Activated gamma-delta T cell treated with anti-CD3 and anti-CD28 coated beads, Interleukin-2, amount 50 U/mL, for 16 hours (primary cell): ENCODE measurements around the gene RAI14.
"Not testable (repeated sequence)": the region's sequence is repeated elsewhere in the genome, so short reads cannot be mapped to it uniquely, and the experiment has no call there.

Source experiments
- DNase-seq: peaks from one replicate; pipeline ENCODE4 v3.0.0-alpha.2; 2020; ENCODE audit warnings: low read depth

RAI14 gene

DNA sequence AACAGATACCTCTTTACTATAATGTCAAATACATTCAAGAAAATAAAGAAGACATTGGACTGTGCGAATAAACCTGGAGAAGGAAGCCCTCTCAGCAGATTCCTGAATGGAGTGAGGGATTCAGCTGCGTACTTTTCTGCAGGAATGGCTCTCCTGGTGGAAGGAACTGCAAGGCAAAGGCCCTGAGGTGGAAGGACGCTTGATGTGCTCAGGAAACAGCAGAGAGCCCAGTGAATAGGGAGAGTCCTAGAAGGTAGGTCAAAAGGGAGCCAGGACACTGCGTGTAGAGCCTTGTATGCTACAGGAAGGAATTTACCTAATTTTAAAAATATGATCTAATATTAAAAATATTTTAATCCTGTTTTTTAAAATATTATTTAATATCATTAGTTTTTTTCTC, 114.4 kb downstream of the RAI14 start:
- no peak for DNase-seq

DNA sequence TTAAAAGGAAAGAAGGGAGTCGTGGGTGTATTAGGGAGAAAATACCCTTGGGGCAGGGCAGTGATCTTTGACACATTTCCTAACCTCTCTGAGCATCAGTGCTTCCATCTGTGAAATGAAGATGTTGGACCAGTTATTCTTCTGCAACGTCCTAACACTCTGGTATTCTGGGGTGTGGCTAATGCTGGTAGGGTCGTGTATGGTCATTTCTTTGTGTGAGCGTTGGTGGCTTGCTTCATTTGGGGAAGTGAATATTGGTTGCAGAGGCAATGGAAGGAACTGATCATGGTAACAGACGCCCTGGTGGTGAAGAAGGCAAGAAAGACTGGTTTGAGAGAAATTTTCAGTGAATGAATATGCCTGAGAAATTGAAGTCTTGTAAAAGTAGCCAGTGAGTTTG, 114.9 kb downstream of the RAI14 start:
- DNase-seq, result no peak

DNA sequence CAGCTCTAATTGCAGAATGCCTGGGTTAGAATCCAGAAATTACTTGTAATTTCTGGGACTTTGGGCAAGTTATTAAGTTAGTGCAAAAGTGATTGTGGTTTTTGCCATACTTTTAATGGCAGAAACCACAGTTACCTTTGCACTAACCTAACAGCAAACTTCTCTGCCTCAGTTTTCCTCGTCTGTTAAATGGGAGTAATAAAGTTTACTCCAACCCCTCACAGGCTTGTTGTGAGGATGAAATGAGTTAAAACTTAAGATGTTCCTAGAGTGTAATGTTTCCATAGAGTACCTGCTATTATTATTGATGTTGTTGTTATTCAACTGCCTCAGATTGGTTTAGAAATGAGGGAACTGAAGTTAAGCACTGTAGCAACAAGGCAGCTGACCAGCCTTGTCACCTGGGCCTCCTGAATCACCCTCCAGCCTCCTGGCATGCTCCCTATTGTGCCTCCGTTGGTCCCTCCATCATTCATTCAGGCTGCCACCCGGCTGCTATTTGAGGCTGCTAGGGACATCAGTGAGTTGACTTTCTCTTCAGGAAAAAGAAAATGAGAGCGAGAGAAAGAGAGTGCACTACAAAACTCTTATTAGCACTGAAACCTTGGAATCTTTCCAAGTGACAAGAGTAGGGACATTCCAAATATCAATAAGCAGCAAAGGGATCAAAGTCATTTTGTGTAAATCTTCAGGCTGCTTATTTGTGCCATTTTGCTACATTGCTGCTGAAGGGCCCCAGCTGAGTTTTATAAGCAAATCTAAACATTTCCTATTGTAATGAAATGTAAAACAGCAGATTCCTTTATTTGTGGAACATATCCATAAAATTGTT, 116.4 kb downstream of the RAI14 start:
- no peak for DNase-seq

DNA sequence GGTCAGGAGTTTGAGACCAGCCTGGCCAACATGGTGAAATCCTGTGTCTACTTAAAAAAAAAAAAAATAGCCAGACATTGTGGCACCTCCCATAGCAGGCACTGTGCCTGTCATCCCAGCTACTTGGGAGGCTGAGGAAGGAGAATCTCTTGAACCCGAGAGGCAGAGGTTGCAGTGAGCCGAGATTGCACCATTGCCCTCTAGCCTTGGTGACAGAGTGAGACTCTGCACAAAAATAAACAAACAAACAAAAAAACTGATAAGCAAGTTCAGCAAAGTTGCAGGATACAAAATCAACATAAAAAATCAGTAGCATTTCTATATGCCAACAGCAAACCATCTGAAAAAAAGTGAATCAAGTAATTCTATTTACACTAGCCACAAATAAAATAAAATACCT, 118.0 kb downstream of the RAI14 start:
- no peak for DNase-seq

DNA sequence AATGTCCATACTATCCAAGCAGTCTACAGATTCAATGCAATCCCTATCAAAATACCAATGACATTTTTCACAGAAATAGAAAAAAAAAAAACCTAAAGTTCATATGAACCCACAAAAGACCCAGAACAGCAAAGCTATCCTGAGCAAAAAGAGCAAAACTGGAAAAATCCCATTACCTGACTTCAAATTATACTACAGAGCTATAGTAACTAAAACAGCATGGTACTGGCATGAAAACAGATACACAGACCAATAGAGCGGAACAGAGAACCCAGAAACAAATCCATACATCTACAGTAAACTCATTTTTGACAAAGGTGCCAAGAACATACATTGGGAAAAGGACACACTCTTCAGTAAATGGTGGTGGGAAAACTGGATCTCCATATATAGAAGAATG, 118.5 kb downstream of the RAI14 start:
- DNase-seq, result not testable (repeated sequence)

DNA sequence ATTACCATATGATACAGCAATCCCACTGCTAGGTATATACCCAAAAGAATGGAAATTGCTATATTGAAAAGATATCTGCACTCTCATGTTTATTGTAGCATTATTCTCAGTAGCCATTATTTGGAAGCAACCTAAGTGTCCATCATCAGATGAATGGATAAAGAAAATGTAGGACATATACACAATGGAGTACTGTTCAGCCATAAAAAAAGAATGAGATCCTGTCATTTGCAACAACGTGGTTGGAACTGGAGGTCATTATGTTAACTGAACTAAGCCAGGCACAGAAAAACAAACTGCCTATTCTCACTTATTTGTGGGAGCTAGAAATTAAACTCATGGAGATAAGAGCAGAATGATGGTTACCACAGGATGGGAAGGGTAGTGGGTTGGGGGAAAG, 119.8 kb downstream of the RAI14 start:
- DNase-seq, result no peak

DNA sequence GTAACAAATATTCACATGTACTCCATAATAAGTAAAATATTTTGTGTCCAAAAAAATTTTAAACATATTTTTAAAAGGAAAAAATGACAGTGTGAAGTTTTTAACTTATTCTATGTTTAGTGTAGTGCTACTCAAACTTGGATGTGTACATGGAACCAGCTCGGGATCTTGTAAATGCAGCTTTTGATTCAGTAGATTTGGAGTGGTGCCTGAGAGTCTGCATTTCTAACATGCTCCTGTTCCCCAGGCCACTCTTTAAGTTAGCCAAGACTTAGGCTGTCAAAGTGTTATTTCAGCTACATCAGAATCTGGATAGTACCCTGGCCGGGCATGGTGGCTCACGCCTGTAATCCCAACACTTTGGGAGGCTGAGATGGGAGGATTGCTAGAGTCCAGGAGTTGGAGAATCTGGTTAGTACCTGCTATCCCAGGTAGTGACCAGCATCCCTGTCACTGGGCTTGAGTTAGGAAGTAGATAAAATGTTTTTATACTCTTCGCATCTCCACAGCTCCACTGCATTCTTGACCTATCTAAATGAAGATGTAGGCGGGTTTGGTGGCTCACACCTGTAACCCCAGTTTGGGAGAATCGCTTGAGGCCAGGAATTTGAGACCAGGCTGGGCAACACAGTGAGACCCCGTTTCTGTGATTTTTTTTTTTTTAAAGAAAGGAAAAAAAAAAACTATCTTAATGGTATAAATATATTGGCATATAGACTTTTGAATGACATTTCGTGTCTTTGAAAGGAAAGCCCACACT, 122.1 kb downstream of the RAI14 start:
- DNase-seq, result no peak

DNA sequence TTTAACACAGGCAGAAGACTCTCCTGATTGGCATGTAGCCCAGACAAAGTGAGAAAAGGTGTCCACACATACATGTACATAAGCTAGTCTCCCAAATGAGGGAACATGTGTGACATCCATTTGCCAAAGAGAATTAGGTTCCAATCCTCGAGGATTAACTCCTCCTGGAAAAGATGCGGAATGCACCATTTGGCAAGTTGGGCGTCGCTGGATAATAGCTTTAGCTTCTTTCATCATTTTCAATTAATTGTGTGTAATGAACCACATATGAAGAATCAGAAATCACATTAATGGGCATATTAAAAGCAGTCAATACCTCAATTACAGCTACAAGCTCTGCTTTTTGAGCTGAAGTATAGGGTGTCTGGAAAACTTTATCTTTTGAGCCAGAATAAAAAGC, 127.8 kb downstream of the RAI14 start:
- DNase-seq, result not testable (repeated sequence)

DNA sequence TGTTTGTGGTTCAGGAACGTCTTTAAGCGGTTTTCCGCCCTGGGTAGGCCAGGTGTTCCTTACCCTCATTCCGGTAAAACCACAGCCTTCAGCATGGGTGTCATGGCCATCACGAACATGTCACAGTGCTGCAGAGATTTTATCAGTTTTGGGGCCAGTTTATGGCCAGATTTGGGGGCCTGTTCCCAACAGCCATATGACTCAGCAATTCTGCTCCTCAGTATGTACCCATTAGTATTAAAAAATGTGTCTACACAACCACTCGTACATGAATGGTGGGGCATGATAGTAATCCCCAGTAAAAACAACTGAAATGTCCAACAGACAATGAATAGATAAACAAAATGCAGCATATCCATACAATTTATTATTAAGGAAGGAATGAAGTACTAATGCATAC, 130.9 kb downstream of the RAI14 start:
- no peak for DNase-seq

DNA sequence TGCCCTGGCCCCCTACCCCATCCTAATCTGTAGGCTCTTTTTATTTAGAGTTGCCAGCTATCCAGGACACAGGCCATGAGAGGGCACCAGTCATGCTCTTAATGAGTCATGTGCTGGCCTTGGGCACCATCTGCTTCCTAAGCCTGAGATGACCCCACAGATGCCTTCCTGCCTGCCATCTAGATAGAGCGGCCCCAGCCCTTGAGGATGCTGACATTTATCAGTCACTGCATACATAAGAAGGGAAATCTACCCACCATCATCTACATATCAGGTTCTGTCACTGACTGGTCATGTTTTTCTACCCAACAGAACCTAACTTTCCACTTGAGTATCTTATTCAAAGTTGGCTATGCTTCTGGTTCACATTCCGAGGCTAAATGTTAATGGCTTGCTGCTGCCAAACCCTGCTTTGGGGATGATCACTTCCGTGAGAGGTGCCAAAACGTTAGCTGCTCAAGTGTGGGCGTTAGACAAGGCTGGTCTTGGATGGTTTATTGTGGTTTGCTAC, 132.9 kb downstream of the RAI14 start:
- no peak for DNase-seq

DNA sequence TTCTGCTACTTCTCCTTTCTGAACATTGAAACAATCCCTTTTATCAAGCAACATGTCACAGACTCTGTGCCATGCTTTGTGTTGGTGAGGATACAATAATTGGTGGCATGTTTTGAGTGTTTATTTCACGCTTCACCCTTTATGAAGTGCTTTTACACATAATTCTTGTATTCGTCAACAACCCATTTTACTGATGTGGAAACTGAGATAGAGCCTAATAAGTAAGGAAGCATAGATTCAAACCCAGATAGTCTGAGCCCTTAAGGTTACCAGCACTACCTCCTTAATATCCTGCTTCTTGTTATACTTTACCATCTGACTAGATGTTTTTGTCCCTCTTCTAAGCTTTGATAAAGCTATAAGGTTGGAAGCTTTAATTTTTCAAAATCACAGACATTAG, 133.5 kb downstream of the RAI14 start:
- no peak for DNase-seq

DNA sequence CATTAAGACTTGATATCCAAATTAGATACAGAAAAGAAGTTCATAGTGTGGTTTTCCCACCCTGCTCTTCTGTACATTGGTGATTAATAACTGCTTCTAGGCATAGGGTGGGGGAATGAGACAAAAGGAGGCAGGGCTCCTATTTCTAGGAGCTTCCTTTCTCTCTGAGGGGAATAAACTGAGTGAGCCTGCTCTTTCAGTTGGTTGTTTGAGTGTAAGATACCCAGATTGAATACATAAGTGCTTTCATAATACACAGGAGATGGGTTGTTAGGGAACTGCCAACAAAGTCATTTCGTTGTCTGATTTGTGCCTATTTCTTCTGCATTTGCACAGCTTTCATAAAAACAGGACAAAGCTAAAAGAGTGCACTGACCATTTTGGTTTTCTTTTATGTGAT, 133.9 kb downstream of the RAI14 start:
- DNase-seq, result no peak

DNA sequence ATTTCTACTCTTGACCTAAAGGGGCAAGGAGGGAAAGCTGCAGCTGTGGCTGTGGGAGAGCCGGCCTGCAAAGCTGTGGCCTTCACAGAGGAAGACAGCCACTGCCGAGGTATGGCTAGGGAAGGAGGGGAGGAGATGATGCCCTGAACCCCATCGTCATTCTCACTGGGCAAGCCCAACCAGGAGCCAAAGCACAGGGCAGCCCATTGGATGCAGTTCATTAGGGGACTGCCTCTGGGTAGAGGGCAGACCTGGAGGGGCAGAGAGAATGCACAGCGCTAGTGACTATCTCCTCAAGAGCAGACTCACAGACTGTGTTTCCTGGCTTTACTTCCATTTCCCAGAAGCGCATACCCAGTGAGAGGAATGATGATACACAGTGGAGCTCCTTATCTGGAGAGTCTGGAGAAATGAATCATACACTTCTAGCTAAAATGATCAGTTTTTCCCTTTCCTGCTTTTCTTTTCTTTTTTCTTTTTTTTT, 135.7 kb downstream of the RAI14 start:
- no peak for DNase-seq

DNA sequence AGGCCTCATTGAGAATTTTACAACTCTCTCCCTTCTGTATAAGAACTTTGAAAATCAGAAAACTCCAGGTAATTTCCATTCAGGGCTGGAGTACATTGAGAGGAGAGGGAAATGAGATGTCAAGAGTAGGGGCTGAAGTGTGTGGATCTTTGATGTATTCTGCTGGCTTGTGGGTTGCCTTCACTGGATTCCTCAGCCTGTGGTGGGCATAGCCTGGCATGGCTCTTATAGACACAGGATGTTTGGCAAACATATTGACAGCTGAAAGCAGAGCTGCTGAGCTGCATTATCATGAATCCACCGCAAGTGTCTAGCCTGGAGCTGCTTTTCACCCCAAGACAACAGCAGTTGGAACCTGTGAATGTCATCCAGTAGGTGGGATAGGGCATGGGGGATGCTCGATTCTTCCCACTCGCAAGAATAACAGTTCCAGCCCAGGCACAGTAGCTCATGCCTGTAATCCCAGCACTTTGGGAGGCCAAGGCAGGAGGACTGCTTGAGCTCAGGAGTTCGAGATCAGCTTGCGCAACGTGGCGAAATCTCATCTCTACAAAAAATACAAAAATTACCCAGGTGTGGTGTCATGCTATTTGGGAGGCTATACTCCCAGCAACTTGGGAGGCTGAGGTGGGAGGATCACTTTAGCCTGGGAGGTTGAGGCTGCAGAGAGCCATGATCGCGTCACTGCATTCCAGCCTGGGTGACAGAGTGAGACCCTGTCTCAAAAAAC, 146.9 kb downstream of the RAI14 start:
- DNase-seq, result no peak

DNA sequence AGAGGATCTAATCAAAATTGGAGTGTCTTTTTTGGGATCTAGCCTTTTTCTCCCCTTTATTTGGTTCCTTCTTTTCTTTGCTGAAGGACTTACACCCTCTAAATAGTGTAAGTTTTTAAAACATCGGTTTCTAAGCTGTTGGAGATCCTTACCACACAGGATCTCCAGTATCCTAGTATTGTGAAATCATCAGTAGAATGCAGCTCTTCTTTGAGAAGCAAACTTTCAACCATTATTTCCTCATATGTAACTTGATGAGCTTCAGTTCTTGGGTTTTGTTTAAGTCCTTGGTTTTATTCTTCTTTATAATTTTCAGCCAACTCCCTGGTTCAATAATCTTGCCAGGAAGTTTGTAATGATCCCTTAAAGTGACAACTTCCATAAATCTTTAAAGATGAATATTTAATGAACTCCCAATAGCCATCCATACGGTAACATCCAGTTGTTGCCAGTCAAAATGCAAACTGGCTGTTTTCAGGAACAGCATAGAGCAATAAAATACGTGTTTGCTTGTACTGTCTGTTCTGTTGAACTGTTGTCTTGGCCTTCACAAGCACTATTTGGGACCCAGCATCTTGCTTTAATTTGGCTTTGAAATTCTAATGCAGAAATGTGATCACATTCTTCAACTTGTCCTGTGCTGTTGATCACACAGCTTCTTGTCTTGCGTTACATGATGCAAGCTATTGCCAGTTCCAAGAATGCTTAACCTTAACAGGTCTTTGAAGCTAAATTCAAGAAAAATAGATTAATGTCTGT, 148.0 kb downstream of the RAI14 start:
- DNase-seq, result no peak

DNA sequence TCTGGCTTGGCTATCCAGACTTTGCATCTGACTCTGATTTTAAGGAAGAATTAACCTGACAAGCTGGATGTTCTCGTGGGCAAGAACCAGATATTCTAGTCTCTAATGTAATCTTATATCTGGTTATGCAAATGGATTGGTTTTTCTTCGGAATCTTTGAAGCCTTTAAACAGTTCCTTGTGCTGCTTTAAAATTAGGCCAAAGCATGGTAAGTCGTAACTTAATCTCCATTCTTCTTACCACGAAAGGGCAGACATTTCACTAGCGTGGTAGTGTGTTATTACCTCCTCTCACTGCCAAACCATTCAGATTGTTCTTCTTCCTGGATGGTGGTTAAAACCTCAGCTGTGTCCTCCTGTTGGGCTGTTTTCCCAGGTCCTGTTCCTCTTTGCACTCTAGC, 148.8 kb downstream of the RAI14 start:
- no peak for DNase-seq

DNA sequence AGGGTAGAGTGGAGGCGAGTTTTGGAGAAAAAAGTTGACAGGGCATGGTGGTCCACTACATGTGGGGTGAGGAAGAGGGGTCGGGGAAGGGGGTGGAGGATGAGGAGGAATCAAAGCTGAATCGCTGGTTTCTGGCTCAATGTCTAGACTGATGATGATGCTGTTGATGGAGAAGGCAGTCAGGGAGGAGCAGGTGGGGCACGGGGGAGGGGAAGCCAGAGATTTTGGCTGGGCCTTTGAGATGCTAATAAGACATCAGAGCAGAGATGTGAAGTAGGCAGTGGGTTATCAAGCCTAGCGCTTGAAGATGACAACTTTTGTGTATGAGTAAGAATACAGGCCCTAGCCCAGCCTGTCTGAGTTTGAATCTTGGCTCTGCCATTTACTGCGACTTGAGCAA, 150.4 kb downstream of the RAI14 start:
- DNase-seq, result no peak

DNA sequence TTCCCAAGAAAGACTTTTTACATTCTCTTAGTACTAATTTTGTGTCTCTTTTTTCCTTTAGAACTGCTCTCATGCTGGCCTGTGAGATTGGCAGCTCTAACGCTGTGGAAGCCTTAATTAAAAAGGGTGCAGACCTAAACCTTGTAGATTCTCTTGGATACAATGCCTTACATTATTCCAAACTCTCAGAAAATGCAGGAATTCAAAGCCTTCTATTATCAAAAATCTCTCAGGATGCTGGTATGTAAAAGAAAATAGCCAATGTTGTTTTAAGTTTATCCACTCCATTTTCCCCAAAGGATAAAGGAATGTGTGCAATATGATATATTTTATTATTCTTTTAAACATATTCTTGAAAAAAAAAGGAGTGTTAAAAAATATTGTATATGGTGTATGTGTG, 155.6 kb downstream of the RAI14 start:
- no peak for DNase-seq

DNA sequence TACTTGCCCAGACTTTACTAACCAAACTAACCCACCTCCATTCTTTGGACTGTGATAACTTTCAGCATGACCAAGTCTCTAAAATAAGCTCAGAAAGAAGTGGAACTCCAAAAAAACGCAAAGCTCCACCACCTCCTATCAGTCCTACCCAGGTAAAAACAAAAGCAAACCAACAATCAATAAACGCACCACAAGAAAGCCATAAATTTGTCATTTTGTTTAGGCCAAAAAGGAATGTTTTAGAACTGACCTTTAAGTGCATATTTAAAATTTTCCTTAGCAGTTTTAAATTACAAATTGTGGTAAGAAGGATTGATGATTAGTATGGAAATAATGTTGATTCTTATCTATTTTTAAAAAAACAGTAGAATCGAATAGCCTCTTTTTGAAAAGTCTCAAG, 157.4 kb downstream of the RAI14 start:
- no peak for DNase-seq

DNA sequence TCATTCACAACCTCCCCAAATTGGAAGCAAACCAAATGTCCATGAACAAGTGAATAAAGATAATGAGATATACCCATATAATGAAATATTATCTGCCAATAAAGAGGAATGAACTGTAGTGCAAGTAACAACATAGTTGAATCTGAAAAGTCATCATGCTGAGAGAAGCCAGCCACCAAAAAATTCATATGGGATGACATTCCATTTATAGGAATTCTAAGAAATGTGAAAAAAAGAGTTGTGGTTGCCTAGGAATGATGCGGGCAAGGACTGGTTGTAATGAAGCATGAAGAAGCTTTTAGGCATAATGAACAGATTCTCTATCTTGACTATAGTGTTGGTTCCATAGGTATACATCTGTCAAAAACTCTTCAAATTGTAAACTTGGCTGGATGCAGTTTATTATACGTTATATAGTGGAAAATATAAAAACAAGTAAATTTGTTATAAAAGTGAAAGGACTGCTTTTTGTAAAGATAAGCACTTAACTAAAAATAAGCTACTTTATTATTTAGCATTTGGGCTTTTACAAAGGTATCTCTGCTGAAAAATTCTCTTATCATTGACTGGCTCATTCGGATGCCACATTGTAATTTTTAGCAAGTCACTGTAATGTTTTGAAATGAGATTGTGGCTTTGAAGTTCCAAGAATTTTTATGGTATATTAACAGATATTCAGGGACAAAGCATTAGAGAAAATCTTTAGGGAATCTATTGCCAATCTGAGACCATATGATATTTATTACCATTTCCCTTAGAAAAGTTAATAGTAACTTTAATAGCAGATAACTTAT, 161.6 kb downstream of the RAI14 start:
- DNase-seq, result no peak

DNA sequence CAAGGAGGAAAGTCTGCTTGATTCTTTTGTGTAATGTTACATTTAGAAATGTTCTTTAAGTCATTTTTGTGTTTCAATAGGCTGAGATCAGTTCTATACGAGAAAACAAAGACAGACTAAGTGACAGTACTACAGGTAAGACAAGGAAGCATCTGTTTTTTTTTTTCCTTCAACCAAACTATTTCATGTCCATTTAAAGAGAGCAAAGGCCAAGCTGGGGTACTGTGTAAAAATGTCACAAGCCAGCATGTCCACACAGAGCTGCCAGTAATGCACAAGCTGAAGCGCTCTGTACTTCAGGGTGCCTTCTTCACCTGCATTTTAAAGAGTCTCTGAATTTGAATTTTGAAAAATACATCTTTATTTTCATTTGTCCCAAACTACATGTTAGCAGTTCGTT, 162.6 kb downstream of the RAI14 start:
- no peak for DNase-seq
